Neural cell (in vitro differentiated cells): ENCODE results near the gene UBE2L3. TPM values are rescaled to one million over a fixed set of nuclear protein-coding genes. Genes with fewer than 3 reads are reported as not detected.
A peak's percentile ranks its signal among the peaks of the same experiment; 100 is the strongest.

Experiments
- H2AFZ ChIP-seq: fragments of 200-600, 300-800 bp; sonication (generic), shearing (Covaris generic); 2 replicates; pipeline ENCODE4 v1.6.0; 2014; ENCODE audit warnings: low read depth, mild to moderate bottlenecking, antibody characterized with exemption, low read length, moderate library complexity
- H3F3A ChIP-seq: fragments of 200-600 bp; shearing (Covaris generic); 2 replicates; pipeline ENCODE4 v1.6.1; 2016; ENCODE audit warnings: mild to moderate bottlenecking, moderate library complexity, mixed read lengths, antibody characterized with exemption, low read length; ENCODE audit not compliant: insufficient read depth, poor library complexity, severe bottlenecking
- H3K27ac ChIP-seq: fragments of 200-600, 300-800 bp; sonication (generic), shearing (Covaris generic); 2 replicates; pipeline ENCODE4 v1.5.1; 2014; ENCODE audit warnings: mild to moderate bottlenecking, low read length, moderate library complexity
- H3K27me3 ChIP-seq: fragments of 300-800, 200-600 bp; sonication (generic), shearing (Covaris generic); 2 replicates; pipeline ENCODE4 v1.6.0; 2014; ENCODE audit warnings: mild to moderate bottlenecking, low read depth, low read length, moderate library complexity; ENCODE audit not compliant: insufficient read depth
- H3K36me3 ChIP-seq: fragments of 300-800, 200-600 bp; sonication (generic), shearing (Covaris generic); 2 replicates; pipeline ENCODE4 v1.5.1; 2014; ENCODE audit warnings: mild to moderate bottlenecking, antibody characterized with exemption, low read length, moderate library complexity; ENCODE audit not compliant: insufficient read depth
- H3K4me2 ChIP-seq: fragments of 300-800, 200-600 bp; sonication (generic), shearing (Covaris generic); 2 replicates; pipeline ENCODE4 v1.6.0; 2014; ENCODE audit warnings: mild to moderate bottlenecking, low read length
- H3K4me3 ChIP-seq: fragments of 300-800, 200-600 bp; sonication (generic), shearing (Covaris generic); 2 replicates; pipeline ENCODE4 v1.5.1; 2014; ENCODE audit warnings: mild to moderate bottlenecking, low read length, moderate library complexity
- H3K79me2 ChIP-seq: fragments of 200-600 bp; shearing (Covaris generic); replicated peaks from 2 replicates; pipeline ENCODE4 v1.6.0; 2014; ENCODE audit warnings: mild to moderate bottlenecking, low read length, moderate library complexity; ENCODE audit not compliant: insufficient read depth
- H3K9ac ChIP-seq: fragments of 300-800, 200-600 bp; sonication (generic), shearing (Covaris generic); 2 replicates; pipeline ENCODE4 v1.6.1; 2016; ENCODE audit warnings: mild to moderate bottlenecking, low read length, mixed read lengths
- H3K9me2 ChIP-seq: fragments of 200-600 bp; shearing (Covaris generic); 2 replicates; pipeline ENCODE4 v1.6.1; 2016; ENCODE audit warnings: mild to moderate bottlenecking, low read length, mixed read lengths; ENCODE audit not compliant: insufficient read depth
- H3K9me3 ChIP-seq: fragments of 200-600, 300-800 bp; sonication (generic), shearing (Covaris generic); 2 replicates; pipeline ENCODE4 v1.6.1; 2016; ENCODE audit warnings: mild to moderate bottlenecking, mixed run types, low read length, moderate library complexity, mixed read lengths
- H4K20me1 ChIP-seq: fragments of 200-600 bp; shearing (Covaris generic); 2 replicates; pipeline ENCODE4 v1.6.1; 2016; ENCODE audit warnings: mild to moderate bottlenecking, mixed run types; ENCODE audit not compliant: insufficient read depth
- EP300 ChIP-seq: fragments of 450-650 bp; conservative IDR thresholded peaks from 2 replicates; pipeline ENCODE4 v1.6.1; 2014; ENCODE audit warnings: antibody characterized with exemption, mild to moderate bottlenecking, moderate library complexity; ENCODE audit not compliant: poor library complexity, severe bottlenecking
- EZH2 ChIP-seq: fragments of 200-600, 300-800 bp; shearing (Covaris generic), sonication (generic); IDR thresholded peaks from 2 replicates; pipeline ENCODE4 v1.6.1; 2014; ENCODE audit warnings: antibody characterized with exemption, low read length, borderline replicate concordance, mild to moderate bottlenecking; ENCODE audit not compliant: insufficient read depth, poor library complexity, severe bottlenecking
- MXI1 ChIP-seq: fragments of 450-650 bp; conservative IDR thresholded peaks from 2 replicates; pipeline ENCODE4 v1.6.1; 2014; ENCODE audit warnings: antibody characterized with exemption, mild to moderate bottlenecking; ENCODE audit not compliant: poor library complexity, severe bottlenecking
- POLR2AphosphoS5 ChIP-seq: IDR thresholded peaks from 2 replicates; pipeline ENCODE4 v1.6.1; 2012
- RAD21 ChIP-seq: fragments of 450-650 bp; conservative IDR thresholded peaks from 2 replicates; pipeline ENCODE4 v1.6.1; 2014; ENCODE audit warnings: antibody characterized with exemption, mild to moderate bottlenecking, moderate library complexity
- SMC3 ChIP-seq: fragments of 450-650 bp; conservative IDR thresholded peaks from 2 replicates; pipeline ENCODE4 v1.6.1; 2014; ENCODE audit warnings: antibody characterized with exemption, mild to moderate bottlenecking, moderate library complexity; ENCODE audit not compliant: poor library complexity
- TAF1 ChIP-seq: IDR thresholded peaks from 2 replicates; pipeline ENCODE4 v1.6.1; 2012; ENCODE audit warnings: low read depth
- polyA plus RNA-seq: library from polyadenylated mRNA; depleted of rRNA; stranded (reverse); fragments of >200 nt; gene quantifications from 2 replicates; pipeline ENCODE4 v1.2.3, GENCODE V29; 2014
- TF ChIP-seq, protein P1 (sequence below): fragments of 450-650 bp; IDR thresholded peaks from 2 replicates; pipeline ENCODE4 v1.5.1; 2014; ENCODE audit warnings: antibody characterized with exemption, mild to moderate bottlenecking, moderate library complexity; ENCODE audit not compliant: poor library complexity, severe bottlenecking
- TF ChIP-seq, protein P2 (sequence below): IDR thresholded peaks from 2 replicates; pipeline ENCODE4 v1.6.1; 2012; ENCODE audit warnings: borderline replicate concordance

UBE2L3 gene
- polyA plus RNA-seq, 1 donor from 2014 or later, result 49.1 TPM

DNA sequence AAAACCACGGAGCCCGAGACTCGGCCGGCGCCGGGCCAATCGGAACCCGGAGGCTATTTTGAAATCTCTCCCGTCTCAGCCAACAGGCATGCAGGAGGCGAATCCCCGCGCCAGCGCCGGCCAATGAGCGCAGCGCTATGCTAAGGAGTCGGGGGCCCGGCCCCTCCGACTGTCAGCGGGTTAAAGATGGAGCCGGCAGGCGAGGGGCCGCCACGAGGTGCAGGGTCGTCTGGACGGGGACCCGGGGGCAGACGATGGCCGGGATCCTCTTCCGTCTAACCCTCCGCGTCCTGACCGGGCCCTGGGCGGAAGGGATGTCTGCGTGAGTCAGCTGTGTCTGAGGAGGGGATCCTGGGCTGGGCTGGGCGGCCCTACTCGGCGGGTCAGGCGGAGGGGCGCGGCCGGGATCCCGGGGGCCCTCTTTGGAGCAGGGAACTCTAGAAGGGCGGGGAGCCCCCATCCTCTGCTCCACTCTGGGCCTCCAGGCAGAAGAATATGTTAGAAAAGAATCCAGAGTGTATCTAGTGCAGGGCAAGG is 84.6 kb downstream of the UBE2L3 start:
- Histone ChIP-seq H3K27me3 (no peaks in the 10 kb centered on the region), H3K4me2 (peak overlapping the region; percentile 73), H3K27ac (no peak overlapping the region), H3F3A (no peaks in the 10 kb centered on the region), H3K79me2 (peaks cover 6% of the 10 kb centered on the region), H3K36me3 (no peaks in the 10 kb centered on the region), H3K9me2 (no peaks in the 10 kb centered on the region), H3K4me3 (peak overlapping the region; percentile 88), H3K9me3 (no peaks in the 10 kb centered on the region), H3K9ac (peak overlapping the region; percentile 75), H2AFZ (peak overlapping the region; percentile 76), H4K20me1 (no peaks in the 10 kb centered on the region)
- TF ChIP-seq, protein P1, sequence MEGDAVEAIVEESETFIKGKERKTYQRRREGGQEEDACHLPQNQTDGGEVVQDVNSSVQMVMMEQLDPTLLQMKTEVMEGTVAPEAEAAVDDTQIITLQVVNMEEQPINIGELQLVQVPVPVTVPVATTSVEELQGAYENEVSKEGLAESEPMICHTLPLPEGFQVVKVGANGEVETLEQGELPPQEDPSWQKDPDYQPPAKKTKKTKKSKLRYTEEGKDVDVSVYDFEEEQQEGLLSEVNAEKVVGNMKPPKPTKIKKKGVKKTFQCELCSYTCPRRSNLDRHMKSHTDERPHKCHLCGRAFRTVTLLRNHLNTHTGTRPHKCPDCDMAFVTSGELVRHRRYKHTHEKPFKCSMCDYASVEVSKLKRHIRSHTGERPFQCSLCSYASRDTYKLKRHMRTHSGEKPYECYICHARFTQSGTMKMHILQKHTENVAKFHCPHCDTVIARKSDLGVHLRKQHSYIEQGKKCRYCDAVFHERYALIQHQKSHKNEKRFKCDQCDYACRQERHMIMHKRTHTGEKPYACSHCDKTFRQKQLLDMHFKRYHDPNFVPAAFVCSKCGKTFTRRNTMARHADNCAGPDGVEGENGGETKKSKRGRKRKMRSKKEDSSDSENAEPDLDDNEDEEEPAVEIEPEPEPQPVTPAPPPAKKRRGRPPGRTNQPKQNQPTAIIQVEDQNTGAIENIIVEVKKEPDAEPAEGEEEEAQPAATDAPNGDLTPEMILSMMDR, result peak; percentile 10
- TF ChIP-seq EZH2 (no peak), MXI1 (peak; percentile 96), EP300 (no peak), RAD21 (no peak), POLR2AphosphoS5 (peak; percentile 73), TAF1 (peak; percentile 36), SMC3 (no peak)
- TF ChIP-seq, protein P2, sequence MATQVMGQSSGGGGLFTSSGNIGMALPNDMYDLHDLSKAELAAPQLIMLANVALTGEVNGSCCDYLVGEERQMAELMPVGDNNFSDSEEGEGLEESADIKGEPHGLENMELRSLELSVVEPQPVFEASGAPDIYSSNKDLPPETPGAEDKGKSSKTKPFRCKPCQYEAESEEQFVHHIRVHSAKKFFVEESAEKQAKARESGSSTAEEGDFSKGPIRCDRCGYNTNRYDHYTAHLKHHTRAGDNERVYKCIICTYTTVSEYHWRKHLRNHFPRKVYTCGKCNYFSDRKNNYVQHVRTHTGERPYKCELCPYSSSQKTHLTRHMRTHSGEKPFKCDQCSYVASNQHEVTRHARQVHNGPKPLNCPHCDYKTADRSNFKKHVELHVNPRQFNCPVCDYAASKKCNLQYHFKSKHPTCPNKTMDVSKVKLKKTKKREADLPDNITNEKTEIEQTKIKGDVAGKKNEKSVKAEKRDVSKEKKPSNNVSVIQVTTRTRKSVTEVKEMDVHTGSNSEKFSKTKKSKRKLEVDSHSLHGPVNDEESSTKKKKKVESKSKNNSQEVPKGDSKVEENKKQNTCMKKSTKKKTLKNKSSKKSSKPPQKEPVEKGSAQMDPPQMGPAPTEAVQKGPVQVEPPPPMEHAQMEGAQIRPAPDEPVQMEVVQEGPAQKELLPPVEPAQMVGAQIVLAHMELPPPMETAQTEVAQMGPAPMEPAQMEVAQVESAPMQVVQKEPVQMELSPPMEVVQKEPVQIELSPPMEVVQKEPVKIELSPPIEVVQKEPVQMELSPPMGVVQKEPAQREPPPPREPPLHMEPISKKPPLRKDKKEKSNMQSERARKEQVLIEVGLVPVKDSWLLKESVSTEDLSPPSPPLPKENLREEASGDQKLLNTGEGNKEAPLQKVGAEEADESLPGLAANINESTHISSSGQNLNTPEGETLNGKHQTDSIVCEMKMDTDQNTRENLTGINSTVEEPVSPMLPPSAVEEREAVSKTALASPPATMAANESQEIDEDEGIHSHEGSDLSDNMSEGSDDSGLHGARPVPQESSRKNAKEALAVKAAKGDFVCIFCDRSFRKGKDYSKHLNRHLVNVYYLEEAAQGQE, result peak; percentile 61

DNA sequence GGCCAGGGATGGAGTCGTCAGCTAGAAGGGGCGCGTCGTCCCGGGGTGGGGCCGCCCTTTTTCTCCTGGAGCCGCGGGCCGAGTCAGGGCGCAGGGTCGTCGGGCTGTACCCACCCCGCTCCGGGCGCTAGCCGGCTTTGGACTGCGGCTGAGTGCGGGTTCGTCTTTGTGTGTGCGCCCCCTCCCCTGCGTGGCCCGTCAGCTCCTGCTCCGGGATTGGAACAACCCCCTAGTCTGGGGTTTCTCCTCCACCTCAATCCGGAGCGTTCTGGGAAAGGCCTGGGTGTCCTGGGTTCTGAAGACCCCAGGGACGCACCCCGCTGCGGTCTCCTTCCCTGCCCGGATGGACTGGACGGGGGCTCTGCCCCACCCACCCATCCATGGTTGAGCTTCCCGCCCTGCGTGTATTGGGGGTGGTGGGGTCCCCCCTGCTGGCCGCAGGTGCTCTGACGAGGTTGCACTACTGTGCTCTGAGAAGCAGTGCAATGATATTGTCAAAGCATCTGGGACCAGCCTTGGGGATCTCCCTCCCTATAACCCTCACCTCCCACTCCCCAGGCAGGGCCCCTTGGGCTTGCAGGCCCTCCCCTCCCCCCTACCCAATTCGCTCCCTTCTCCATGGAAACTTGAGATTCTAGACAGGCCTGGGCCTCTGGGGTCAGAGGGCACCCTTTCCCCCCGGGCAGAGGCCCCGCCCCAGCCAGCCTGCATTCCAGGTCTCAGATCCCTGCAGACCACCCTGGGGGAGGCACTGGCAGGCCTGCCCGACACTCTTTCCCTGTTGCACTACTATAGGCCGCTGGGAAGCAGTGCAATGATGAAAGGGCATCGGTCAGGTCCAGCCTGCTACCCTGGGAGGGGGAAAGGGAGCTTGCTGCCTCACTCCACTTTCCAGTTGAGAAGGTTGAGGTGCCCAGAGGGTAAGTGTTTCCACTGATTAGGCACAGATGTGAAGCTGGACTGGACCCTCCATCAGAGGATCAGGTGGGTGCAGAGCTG is 85.3 kb downstream of the UBE2L3 start:
- TF ChIP-seq TAF1, result peak; percentile 22
- no peak for TF ChIP-seq EZH2
- TF ChIP-seq POLR2AphosphoS5, result no peak
- no peak for TF ChIP-seq RAD21
- no peaks in the 10 kb centered on the region for H3K36me3 ChIP-seq
- H3K4me2 ChIP-seq, result peak overlapping the region; percentile 73
- H3K9ac ChIP-seq, result peak overlapping the region; percentile 75
- no peaks in the 10 kb centered on the region for H3F3A ChIP-seq
- peaks cover 6% of the 10 kb centered on the region for H3K79me2 ChIP-seq
- no peaks in the 10 kb centered on the region for H3K9me2 ChIP-seq
- H4K20me1 ChIP-seq, result no peaks in the 10 kb centered on the region
- peak overlapping the region; percentile 76 for H2AFZ ChIP-seq
- peaks cover 3% of the 10 kb centered on the region for H3K27me3 ChIP-seq
- peak overlapping the region; percentile 88 for H3K4me3 ChIP-seq
- H3K27ac ChIP-seq, result no peak overlapping the region
- H3K9me3 ChIP-seq, result no peaks in the 10 kb centered on the region
